Activated CD8-positive, alpha-beta T cell treated with anti-CD3 and anti-CD28 coated beads for 36 hours (primary cell): ENCODE data around the gene DVL3. TPM values are rescaled to one million over a fixed set of nuclear protein-coding genes. Genes with fewer than 3 reads are reported as not detected.

ENCODE experiments used
- ATAC-seq: fragments of 200-7000 bp; cut with Tn5 transposase; one replicate; pipeline ENCODE4 v1.10.0; 2021; ENCODE audit warnings: mild to moderate bottlenecking, moderate library complexity
- CTCF ChIA-PET: fragments of 350-600 bp; sonication (Branson Sonifier 250); formaldehyde crosslinking; loops from one replicate; lab custom pipeline; 2021; ENCODE audit warnings: antibody characterized with exemption; lab: Charles Lee
- POLR2A ChIA-PET: fragments of 350-600 bp; sonication (Branson Sonifier 250); formaldehyde crosslinking; loops from one replicate; lab custom pipeline; 2021; ENCODE audit warnings: antibody characterized with exemption; lab: Charles Lee
- DNase-seq: peaks from one replicate; pipeline ENCODE4 v3.0.0-alpha.2; 2020
- H3K27ac Mint-ChIP-seq: one replicate; pipeline ENCODE4 v1.8.0; 2021; ENCODE audit warnings: mild to moderate bottlenecking, mixed read lengths
- H3K27me3 Mint-ChIP-seq: one replicate; pipeline ENCODE4 v1.8.0; 2021; ENCODE audit warnings: mixed read lengths
- H3K36me3 Mint-ChIP-seq: one replicate; pipeline ENCODE4 v1.8.0; 2021; ENCODE audit warnings: low read depth, mixed read lengths
- H3K4me1 Mint-ChIP-seq: one replicate; pipeline ENCODE4 v1.8.0; 2021; ENCODE audit warnings: low read depth, mixed read lengths
- H3K4me3 Mint-ChIP-seq: one replicate; pipeline ENCODE4 v1.8.0; 2021; ENCODE audit warnings: mild to moderate bottlenecking, moderate library complexity, mixed read lengths
- H3K9me3 Mint-ChIP-seq: one replicate; pipeline ENCODE4 v1.8.0; 2021; ENCODE audit warnings: mixed read lengths
- intact Hi-C: fragments of 100-400 bp; cut with micrococcal nuclease; formaldehyde crosslinking; loops from one replicate; pipeline ENCODE4 v1.10.0; 2022
- total RNA-seq, 2 experiments: library from RNA; stranded (reverse); gene quantifications; one replicate each; pipeline ENCODE4 v1.2.3, GENCODE V29; 2021
- TF ChIP-seq, protein P1 (sequence below): fragments of 200-600 bp; IDR thresholded peaks from one replicate; pipeline ENCODE4 v1.8.0; 2022; ENCODE audit warnings: antibody characterized with exemption, mild to moderate bottlenecking

DVL3 gene
- total RNA-seq, 2 experiments from 2014 or later: 21.2 to 25.9 TPM

DNA sequence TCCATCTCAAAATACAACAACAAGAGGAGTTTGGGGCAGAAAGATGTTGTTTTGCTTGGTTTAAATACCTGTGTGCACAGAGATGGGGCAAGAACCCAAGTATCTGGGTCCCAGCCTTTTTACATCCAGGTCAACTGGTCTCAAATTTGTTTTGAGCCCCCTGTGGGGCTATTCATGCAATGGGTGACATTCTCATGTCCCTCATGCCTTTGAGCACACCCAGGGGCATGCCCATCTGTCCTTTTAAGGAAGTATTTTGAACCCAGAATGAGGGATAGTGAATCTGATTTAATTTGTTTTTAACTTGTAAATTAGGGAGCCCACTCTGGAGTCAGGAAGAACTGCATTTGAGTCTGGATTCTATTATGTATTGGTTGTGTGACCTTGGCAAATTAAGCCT lies 45.6 kb downstream of the DVL3 start:
- ChIA-PET CTCF (no interaction called here), POLR2A (no interaction called here)
- no peak overlapping the region for H3K27ac Mint-ChIP-seq
- no peaks in the 10 kb centered on the region for H3K36me3 Mint-ChIP-seq
- intact Hi-C loops: no loop called here
- no peak for ATAC-seq
- DNase-seq: no peak
- H3K27me3 Mint-ChIP-seq: peaks cover 3% of the 10 kb centered on the region
- no peak overlapping the region for H3K4me3 Mint-ChIP-seq
- H3K4me1 Mint-ChIP-seq: no peaks in the 10 kb centered on the region
- H3K9me3 Mint-ChIP-seq: no peaks in the 10 kb centered on the region
- TF ChIP-seq, protein P1, sequence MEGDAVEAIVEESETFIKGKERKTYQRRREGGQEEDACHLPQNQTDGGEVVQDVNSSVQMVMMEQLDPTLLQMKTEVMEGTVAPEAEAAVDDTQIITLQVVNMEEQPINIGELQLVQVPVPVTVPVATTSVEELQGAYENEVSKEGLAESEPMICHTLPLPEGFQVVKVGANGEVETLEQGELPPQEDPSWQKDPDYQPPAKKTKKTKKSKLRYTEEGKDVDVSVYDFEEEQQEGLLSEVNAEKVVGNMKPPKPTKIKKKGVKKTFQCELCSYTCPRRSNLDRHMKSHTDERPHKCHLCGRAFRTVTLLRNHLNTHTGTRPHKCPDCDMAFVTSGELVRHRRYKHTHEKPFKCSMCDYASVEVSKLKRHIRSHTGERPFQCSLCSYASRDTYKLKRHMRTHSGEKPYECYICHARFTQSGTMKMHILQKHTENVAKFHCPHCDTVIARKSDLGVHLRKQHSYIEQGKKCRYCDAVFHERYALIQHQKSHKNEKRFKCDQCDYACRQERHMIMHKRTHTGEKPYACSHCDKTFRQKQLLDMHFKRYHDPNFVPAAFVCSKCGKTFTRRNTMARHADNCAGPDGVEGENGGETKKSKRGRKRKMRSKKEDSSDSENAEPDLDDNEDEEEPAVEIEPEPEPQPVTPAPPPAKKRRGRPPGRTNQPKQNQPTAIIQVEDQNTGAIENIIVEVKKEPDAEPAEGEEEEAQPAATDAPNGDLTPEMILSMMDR: no peak

DNA sequence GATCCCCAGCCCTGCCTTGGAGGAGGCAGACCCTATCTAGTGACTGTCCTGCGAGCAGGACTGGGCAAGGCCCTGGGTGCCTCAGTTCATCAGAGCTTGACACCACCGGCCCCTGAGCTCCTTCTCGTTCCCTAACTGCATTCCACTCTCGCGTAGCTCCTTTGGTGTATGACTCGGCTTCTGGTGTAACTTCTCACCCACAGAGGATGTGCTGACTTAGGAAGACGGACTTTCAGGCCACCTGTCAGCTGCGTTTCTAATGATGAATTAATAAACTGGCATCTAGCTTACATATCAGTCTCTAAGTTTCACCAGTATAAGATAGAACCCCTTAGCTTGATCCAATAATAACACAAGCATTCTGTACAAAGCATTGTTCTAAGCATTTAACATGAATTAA lies 48.3 kb downstream of the DVL3 start:
- Mint-ChIP-seq H3K36me3 (no peaks in the 10 kb centered on the region), H3K4me1 (no peaks in the 10 kb centered on the region), H3K27me3 (peaks cover 11% of the 10 kb centered on the region), H3K9me3 (no peaks in the 10 kb centered on the region), H3K27ac (no peak overlapping the region), H3K4me3 (no peak overlapping the region)
- POLR2A ChIA-PET: no interaction called here
- intact Hi-C loops: no loop called here
- ATAC-seq (no peak), DNase-seq (no peak)
- TF ChIP-seq, protein P1: no peak
- CTCF ChIA-PET: interaction anchor here (0.7 to 5.7 kb wide), 5 partner anchors 11 to 82 kb away, joined by 3 to 34 read pairs (median 3); partner anchors contain the start of gene EEF1AKMT4

DNA sequence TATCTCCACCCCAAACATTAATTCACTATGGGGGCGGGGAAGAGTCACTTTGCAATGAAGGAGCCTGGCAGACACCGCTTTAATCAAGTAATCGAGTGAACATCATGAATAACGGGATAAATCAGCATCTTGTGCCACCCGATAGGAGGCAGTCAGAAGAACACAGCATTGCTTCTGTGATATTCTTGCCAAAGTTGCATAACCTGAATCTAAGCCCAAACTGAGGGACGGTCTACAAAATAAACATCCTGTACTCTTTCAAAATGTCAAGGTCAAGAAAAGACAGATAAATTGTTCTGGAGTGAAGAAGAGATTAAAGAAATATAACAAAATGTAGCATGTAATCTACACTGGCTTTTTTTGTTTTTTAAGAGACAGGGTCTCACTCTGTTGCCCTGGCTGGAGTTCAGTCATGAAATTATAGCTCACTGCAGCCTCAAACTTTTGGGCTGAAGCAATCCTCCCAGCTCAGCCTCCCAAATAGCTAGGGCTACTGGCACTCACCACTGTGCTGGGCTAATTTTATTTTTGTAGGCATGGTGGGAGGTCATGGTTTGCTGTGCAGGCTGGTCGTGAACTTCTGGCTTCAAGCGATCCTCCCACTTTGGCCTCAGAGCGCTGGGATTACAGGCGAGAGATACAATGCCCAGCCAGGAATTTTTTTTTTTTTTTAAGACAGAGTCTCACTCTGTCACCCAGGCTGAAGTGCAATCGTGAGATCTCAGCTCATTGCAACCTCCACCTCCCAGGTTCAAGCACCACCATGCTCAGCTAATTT lies 54.2 kb downstream of the DVL3 start:
- Mint-ChIP-seq H3K4me3 (no peak overlapping the region), H3K27me3 (peaks cover 11% of the 10 kb centered on the region), H3K27ac (no peak overlapping the region), H3K4me1 (no peaks in the 10 kb centered on the region), H3K36me3 (no peaks in the 10 kb centered on the region), H3K9me3 (no peaks in the 10 kb centered on the region)
- ChIA-PET POLR2A (no interaction called here), CTCF (interaction anchor here (1.0 to 3.3 kb wide), 2 partner anchors 18 to 223 kb away, joined by 3 to 25 read pairs; partner anchors contain the start of gene VWA5B2)
- intact Hi-C loops: no loop called here
- no peak for ATAC-seq
- TF ChIP-seq, protein P1: no peak
- no peak for DNase-seq

DNA sequence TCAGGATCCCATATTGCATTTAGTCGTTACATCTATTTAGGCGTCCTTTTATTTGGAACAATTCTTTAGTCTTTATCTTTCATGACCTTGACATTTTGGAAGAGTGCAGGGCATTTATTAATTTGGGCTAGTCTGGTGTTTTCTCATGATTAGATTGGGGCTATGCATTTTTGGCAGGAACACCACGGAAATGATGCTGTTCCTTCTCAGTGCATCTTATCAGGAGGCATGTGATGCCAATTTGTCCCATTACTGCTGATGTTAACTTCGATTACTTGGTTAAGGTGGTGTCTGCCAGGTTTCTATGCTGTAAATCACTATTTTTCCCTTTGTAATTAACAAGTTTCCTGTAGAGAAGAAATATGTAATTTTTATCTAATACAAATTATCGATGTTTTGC lies 56.1 kb downstream of the DVL3 start:
- CTCF ChIA-PET: interaction anchor here (3.3 kb wide), 1 partner anchor 16 kb away, joined by 25 read pairs; the partner anchor contains the start of gene VWA5B2
- intact Hi-C loops: no loop called here
- H3K27me3 Mint-ChIP-seq: peaks cover 16% of the 10 kb centered on the region
- H3K4me3 Mint-ChIP-seq: no peak overlapping the region
- TF ChIP-seq, protein P1: no peak
- POLR2A ChIA-PET: no interaction called here
- H3K9me3 Mint-ChIP-seq: no peaks in the 10 kb centered on the region
- DNase-seq (no peak), ATAC-seq (no peak)
- no peaks in the 10 kb centered on the region for H3K4me1 Mint-ChIP-seq
- H3K36me3 Mint-ChIP-seq: no peaks in the 10 kb centered on the region
- H3K27ac Mint-ChIP-seq: no peak overlapping the region

DNA sequence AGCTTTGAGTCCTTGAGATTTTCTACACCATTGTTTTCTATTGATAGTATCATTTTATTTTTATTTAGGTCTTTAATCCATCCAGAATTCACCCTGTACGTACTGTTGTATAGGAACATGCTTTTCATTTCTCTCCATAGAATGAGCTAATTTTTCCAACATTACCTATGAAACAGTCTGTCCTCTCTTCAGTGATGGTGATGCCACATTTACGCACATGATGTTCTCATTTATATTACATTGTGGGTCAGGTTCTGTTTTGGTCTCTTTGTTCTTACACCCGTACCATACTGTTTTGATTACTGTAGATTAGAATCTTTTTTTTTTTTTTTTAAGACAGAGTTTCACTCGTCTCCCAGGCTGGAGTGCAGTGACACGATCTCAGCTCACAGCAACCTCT lies 56.5 kb downstream of the DVL3 start:
- ChIA-PET POLR2A (no interaction called here), CTCF (interaction anchor here (0.6 to 3.3 kb wide), 2 partner anchors 16 to 78 kb away, joined by 3 to 25 read pairs; partner anchors contain the start of gene VWA5B2)
- Mint-ChIP-seq H3K4me3 (no peak overlapping the region), H3K9me3 (no peaks in the 10 kb centered on the region), H3K27me3 (peaks cover 13% of the 10 kb centered on the region), H3K36me3 (no peaks in the 10 kb centered on the region), H3K27ac (no peak overlapping the region), H3K4me1 (no peaks in the 10 kb centered on the region)
- ATAC-seq (no peak), DNase-seq (no peak)
- TF ChIP-seq, protein P1: no peak
- intact Hi-C loops: no loop called here
